ENCODE data around the gene NAMPT.

The NAMPT gene

DNA sequence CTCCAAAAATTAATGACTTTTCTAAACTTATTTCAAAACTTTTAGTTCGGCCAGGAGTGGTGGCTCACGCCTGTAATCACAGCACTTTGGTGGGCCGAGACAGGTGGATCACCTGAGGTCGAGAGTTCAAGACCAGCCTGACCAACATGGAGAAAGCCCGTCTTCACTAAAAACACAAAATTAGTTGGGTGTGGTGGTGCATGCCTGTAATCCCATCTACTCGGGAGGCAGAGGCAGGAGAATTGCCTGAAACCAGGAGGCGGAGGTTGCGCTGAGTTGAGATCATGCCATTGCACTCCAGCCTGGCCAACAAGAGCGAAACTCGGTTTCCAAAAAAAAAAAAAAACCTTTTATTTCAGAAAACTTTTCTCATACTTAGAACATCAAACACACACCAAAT, 8.3 kb downstream of the NAMPT start:
- no peak for DNase-seq (ENCODE audit: low read depth in 4 of 4, low spot score in 1 of 4)

DNA sequence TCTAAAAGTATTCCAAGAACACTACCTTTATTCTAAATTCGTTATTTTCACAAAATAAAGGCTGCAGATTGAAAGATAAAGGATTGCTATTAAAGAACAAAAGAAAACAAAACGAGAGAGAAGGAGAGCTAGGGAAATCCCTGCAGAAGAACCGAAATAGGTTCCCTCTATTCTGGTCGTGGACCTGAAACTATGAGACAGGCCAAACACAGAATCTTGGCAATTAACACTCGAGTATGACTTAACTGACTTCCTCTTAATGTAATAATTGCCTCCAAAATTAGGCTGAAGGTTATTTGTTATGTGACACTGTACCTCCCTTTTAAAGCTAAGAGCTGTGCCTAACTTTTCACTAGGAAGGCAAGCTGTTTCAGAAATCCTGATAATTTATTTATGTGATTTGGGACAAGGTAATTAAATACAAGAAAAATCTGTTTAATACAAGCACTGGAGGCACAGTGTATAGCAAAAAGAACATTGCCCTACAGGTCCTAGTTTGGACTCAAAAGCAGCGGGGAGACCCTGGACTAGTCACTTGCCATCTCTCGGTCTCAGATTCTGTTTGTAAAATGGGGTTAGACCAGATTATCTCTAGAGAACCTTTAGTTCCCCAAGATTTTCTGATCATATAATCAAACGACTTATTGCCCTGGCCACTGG, 11.6 kb downstream of the NAMPT start:
- no peak for DNase-seq (ENCODE audit: low read depth in 4 of 4, low spot score in 1 of 4)

DNA sequence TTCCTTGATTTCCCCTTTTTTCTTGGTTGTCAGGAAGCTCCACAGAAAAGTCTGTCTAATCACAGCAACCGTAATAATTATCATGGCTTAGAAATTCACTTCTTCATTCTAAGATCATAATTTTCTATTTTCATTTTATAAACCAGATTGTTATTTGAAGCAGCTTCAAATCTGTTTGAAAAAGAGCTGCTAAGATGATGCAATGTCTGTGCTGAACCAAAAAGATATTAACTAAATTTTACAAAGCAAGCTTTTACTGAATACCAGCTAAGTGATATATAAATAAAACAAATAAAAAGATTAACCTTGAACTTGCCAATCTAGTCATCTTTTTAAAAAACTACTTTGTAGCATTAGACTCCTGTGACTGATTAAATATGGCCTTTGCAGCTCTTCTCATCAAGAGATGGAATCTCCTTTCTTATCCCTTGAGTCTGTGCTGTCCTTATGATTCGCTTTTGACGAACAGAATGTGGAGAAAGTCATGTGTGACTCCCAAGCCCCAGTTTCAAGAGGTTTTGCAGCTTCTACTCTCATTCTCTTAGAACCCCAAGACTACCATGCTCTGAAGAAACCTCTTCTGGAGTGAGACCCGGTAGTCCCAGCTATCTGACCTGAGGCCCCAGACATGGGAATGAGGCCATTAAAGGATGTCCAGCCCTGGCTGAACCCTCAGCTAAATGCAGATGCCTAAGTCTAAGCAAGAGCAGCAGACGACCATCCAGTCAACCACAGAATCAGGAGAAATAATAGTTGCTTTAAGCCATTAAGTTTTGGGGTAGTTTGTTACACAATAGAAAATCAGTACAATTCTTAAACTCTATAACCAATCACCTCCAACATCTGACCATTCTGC, 14.4 kb downstream of the NAMPT start:
- DNase-seq (ENCODE audit: low read depth in 4 of 4, low spot score in 1 of 4), result no peak

DNA sequence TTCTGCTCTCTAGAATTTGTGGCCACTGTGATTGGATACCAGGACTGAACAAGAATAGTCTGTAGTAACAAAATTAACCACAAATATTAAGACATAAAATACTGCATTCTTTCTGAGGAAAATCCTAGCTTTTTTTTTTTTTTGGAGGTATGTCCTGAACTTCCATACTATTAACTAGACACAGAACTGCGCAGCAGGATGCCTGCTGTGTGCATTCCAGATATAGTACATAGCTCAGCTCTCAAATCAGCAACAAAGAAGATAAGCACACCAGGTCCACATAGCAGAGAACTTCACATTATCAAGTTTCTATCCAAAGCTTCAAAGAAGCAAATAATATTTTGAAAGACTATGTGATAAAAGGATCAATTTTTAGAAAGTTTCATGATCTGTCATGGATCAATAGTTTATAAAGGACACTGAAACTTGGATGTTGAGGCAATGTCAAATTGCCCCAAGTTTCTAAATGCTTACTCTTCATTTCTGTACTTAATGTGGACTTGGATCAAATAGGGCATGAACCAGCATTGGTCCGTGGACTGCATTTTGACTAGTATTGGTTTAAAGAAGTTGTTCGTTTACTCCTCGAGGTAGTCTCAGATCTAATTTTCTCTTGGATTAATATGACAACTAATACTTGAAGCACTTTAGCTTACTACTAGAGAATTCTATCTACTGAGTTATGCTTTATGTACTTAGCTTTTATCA, 15.4 kb downstream of the NAMPT start:
- DNase-seq (ENCODE audit: low read depth in 4 of 4, low spot score in 1 of 4), result no peak

DNA sequence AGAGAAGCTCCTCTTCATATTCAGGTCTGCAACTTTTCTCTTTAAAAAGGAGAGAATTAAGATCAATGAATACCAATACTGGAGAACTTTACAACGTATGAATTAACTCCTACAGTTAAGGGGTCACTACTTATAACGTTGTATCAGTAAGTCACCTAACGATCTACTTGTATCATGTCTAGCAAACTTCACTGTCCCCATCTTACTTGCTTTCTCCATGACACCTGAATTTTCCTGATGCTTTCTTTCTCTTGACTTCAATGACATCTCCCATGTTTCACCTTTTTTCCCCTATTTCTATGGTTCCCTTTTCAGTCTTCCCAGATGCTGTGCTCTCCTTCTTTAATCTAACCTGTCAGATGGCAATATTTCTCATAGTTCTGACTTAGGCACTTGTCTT, 19.6 kb downstream of the NAMPT start:
- DNase-seq (ENCODE audit: low read depth in 4 of 4, low spot score in 1 of 4), result no peak

DNA sequence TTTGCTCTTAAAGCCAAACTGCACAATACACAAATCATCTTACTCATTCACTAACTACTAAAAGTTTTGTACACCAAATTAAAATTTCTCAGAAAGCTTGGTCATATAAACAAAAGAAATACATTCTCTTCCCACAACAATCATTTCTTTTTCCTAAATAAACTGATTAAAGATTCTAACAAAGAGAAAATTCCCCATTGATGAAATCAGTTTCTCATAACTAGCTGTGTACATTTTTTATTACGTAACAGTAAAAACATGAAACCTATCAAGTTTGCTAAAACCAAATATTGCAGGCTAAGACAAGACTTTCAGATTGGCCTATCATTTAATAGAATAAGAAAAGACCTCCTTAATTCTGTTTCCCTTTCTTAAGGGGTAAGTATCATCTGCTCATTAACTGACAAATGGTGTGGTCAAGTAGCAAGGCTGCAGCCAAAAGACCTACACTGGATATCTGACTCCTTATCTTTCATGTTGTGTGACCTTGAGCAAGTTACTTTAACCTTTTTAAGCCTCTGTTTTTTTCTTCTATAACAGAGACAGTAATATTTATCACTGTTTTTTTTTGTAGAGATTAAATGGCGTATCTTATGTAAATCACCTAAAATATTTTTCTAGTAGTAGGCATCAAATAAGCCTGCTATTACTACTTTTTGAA, 22.4 kb downstream of the NAMPT start:
- no peak for DNase-seq (ENCODE audit: low read depth in 4 of 4, low spot score in 1 of 4)

DNA sequence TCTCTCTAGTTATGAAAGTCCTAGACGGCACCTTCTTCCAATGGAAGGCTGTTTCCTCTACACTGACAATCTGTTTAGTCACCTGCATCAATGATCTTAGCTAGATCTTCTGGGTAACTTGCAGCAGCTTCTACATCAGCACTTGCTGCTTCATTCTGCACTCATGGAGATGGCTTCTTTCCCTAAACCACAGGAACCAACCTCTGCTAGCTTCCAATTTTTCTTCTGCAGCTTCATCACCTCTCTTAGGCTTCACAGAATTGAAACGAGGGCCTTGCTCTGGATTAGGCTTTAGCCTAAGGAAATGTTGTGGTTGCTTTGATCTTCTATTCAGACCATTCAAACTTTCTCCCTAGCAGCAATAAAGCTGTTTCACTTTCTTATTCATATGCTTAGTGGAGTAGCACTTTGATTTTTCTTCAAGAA, 24.6 kb downstream of the NAMPT start:
- DNase-seq (ENCODE audit: low read depth in 4 of 4, low spot score in 1 of 4), result no peak

DNA sequence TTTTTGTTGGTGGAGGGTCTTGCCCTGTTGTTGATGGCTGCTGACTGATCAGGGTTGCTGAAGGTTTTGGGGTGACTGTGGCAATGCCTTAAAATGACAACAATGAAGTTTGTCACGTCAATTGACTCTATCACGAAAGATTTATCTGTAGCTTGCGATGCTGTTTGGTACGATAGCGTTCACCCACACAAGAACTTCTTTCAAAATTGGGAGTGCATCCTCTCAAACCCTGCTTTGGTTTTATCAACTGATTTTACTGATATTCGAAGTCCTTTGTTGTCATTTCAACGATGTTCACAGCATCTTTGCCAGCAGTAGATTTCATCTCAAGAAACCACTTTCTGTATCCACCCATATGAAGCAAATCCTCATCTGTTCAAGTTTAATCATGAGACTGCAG, 26.0 kb downstream of the NAMPT start:
- no peak for DNase-seq (ENCODE audit: low read depth in 4 of 4, low spot score in 1 of 4)

DNA sequence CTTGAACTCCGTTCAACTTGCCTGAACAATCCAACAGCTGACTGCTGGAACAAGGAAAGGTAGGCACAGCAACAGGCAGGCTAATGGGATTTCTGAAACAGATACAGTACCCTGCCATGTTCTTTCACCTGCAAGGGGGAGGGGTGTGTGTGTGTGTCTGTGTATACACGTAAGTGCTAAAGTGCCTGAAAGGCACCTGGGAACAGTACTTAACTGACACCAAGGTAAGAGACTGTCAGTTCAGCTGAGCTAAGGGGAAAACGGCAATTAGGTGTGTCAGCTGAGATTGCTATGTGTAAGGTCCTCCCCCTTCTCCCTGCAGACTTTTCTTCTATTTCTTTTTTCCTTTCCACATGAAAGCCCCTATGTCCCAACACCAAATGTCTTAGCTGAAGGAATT, 27.0 kb downstream of the NAMPT start:
- DNase-seq (ENCODE audit: low read depth in 4 of 4, low spot score in 1 of 4), result no peak

DNA sequence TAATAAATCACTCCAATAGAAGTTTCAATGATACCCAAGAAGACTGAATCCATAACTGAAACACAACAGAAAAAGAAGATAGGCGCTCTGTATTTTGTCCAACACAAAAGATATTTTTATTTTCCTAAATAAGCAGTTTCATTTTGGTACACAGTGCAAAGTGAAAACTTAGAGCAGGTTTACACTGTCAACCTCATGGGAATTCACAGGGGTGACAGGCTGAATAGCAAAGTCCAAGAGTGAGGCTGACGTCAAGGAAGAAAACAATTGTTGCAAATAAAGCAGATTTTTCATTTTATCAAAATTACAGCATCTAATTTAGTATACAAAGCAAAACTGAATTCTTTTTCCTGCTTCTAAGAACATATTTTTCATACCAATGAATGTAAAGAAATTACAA, 28.6 kb downstream of the NAMPT start:
- no peak for DNase-seq (ENCODE audit: low read depth in 4 of 4, low spot score in 1 of 4)

DNA sequence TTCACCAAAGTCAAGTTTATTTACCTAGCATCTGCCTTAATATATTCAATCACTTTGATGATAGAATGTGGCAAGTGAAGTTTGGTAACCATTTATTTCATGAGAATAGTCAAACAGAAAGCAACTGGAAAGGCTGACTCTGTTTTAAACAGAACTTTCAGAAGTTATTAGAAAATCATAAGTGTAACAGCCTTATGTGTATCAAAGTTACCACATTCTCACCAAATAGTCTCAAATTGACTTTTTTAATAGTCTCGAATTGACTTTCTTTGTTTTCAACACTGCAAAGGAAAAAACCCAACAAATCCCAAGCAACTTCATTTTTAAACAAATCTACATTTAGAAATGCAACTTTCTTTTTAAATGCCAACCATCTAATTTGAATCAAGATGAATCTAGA, 29.5 kb downstream of the NAMPT start:
- no peak for DNase-seq (ENCODE audit: low read depth in 4 of 4, low spot score in 1 of 4)

DNA sequence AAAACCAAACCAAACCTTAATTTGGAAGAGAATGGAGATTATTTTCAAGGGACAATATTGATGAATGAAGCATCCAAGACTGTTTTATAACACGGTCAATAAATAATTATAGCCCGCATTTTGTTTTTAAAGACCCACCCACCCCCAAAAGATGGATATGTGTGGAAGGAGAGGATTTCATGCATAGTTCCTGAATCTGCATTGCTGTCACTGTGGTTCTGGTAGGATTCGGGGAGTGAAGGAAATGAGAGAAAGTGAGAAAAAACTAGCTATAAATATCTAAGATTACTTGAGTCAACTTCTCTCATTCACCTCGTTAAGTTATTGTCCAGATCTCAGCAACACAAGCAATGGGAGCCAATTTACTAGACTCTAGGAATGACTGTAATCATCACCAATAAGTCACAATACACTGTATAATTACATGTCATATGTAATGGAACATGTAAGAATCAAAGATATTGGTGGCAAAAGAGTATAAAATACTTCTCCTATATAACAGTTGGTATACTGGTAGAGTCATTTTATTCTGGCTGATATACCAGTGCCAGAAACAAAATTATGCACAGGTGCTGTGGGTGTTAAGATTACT, 30.2 kb downstream of the NAMPT start:
- DNase-seq (ENCODE audit: low read depth in 4 of 4, low spot score in 1 of 4), result no peak

DNA sequence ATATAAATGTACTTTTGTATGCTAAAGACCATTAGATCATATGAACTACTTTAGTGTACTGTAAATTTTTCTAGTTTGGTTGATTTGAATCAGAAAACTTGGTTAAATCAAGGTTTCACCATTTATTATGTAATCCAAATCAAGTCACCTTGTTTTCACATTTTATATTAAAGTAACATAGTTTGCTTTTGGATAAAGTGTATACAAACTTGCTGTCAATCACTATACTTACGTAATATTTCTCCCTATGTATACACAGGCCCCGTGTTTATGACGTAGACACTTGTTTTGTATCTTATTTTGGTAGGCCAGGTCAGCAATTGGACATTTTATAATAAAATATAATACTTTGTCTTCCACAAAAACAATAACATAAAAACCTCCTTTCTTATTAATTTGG, 32.2 kb downstream of the NAMPT start:
- no peak for DNase-seq (ENCODE audit: low read depth in 4 of 4, low spot score in 1 of 4)

DNA sequence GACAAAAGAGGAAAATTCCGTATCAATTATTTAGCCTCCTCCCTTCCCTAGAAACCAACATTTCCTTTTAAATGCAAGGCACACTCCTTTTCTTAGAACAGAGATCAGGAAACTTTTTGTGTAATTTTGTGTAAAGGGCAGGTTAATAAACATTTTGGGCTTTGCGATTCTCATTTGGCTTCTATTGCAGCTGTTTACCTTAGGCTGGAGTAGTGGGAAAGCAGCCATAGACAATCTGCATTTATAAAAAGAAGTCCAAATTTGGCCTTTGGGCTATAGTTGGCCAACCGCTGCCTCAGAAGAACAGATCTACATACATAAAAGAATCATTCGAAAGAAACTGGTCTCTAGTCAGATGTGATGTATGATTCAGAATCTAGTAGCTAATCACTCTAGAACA, 35.3 kb downstream of the NAMPT start:
- no peak for DNase-seq (ENCODE audit: low read depth in 4 of 4, low spot score in 1 of 4)

DNA sequence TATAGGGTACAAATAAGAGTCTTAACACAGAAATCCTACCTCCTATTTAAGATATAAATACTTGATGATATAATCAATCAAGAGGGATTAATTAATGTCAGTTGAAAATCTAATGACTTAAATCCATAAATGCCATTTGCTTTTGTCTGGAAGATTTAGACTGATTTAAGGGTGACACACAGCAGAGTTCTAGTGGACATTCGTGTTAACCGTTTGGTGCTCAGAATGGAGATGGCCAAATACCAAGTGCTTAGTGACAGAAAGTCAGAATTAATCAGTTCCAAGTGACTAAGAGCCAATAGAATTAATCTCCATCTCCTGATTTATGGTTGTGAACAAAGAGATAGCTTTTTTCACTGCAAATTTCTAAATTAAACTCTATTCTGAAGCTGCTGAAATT, 36.2 kb downstream of the NAMPT start:
- DNase-seq (ENCODE audit: low read depth in 4 of 4, low spot score in 1 of 4), result no peak

DNA sequence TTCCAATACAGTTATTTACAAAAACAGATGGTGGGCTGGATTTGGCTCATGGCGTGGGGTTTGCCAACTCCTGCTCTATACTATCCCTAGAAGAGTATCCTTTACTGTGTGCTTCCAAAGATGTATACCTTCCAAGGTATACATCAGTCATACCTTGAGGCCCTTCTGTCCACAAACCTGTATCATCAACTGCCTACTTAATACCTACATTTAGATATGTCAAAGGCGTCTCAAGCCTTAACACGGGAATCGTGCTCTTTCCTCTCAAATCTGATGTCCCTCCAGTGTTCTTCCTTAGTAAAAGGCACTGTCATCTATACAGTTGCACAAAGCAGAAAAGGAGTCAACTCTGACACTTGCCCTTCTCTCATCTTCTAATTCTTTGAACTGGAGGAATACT, 36.9 kb downstream of the NAMPT start:
- no peak for DNase-seq (ENCODE audit: low read depth in 4 of 4, low spot score in 1 of 4)

DNA sequence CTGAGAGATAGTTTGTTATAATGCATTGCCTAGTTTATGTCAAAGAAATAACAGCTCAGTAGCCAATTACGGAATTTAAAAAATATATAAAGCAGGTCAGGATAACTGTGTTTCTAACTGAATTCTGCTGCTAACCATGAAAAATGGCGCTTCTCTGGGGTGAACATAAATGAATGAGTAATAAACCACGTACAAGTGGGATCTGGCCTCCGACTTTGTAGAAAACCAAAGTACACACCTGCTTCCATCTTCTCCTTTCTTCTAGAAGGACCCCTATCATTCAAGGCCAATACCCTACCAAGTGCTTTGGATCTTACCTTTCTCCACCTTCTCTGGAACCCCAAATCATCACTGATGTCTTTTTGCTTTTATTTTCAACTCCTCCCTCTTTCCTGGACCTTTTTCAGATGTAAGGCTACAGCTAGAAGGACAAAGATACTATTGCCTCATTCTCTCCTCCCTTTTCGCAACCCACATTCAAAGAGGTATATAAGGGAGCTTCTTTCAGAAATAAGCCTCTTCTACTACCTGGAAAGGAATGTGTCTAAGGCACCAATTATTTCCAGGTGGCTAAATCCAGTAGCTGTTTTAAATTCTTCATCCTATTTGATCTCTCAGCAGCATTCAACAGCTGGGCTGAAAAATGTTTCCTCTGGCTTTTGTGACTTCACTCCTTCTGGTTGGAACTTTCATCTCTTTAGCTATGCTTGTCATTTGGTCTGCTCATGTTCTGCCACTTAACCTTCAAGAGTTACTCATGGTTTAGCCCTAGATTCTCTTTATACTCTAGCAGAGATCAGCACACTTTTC, 37.7 kb downstream of the NAMPT start:
- DNase-seq (ENCODE audit: low read depth in 4 of 4, low spot score in 1 of 4), result no peak

DNA sequence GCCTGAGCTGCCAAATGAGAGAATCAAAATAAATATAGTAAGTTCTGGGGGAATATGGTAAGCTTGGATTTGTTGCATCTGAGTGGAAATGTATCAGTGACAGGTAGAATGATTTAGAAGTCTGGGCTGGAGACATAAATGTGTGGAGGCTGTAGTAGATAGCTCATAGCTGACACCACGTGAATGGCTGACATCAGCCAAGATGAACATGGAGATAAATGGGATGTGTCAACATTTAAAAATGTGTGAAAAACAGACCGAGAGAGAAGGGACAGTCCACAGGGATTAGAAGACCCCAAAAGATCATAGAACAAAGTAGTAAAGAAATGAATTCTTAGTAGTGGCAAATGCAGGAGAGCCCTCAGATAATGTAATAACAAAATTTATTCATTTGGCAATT, 40.9 kb downstream of the NAMPT start:
- no peak for DNase-seq (ENCODE audit: low read depth in 4 of 4, low spot score in 1 of 4)

DNA sequence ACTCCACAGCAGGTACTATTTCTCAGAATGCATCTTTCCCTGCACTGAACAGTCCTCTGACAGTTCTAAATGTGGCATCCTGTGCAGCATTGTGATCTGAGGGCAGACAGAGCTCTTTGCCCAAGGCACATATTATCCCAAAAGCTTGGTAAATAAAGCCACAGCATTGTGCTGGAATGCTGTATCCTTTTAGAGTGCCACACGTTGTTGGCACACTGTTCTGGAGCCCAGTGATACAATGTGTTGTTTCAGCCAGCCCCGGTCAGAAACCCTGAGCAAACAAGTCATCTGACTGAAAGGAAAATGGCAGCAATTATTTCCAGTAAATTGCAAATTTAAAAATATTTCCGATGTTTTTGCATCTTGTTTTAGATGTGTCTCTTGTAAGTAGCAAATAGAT, 45.4 kb downstream of the NAMPT start:
- no peak for DNase-seq (ENCODE audit: low read depth in 4 of 4, low spot score in 1 of 4)

DNA sequence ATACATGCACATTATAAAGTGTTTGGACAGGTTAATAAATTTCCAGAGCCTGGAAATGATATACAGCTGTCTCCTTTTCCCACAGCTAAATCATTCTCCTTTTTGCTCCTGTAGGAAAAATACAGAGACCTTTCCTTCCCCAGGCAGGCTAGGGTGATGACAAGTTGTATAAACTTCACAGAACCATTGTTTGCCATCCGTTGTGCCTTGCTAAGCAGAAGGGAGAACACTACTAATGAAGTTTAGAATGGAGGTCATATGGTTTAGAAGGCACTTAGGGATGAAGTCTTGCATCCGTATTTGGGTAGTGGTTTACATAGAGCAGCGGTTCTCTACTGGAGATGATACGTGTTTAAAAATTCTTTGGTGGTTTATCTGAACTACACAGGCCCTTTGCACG, 46.0 kb downstream of the NAMPT start:
- DNase-seq (ENCODE audit: low read depth in 4 of 4, low spot score in 1 of 4), result no peak

Data from stimulated activated CD4-positive, alpha-beta T cell treated with anti-CD3 and anti-CD28 coated beads, Interleukin-1b, Interleukin-23, amount 100 ng/mL, for 24 hours (primary cell).